Fibroblast of lung (primary cell): ENCODE data around the gene UBAP1L. TPM values are rescaled to one million over a fixed set of nuclear protein-coding genes. Genes with fewer than 3 reads are reported as not detected.

Source experiments
- DNase-seq, 2 donors: peaks; one replicate each; pipeline versions ENCODE4 v3.0.0 to v3.0.0-alpha.2; 2010; ENCODE audit warnings: low read depth in 2 of 2
- H2AFZ ChIP-seq: 2 replicates; pipeline ENCODE4 v1.5.1; 2012; ENCODE audit warnings: low read length, control low read depth, inconsistent platforms
- H3K27ac ChIP-seq: 2 replicates; pipeline ENCODE4 v1.5.1; 2011; ENCODE audit warnings: low read length, control low read depth; ENCODE audit not compliant: insufficient read depth
- H3K27me3 ChIP-seq: 2 replicates; pipeline ENCODE4 v1.5.1; 2011; ENCODE audit warnings: mild to moderate bottlenecking, low read length; ENCODE audit not compliant: control insufficient read depth, insufficient read depth
- H3K36me3 ChIP-seq: 2 replicates; pipeline ENCODE4 v1.5.1; 2011; ENCODE audit warnings: low read length; ENCODE audit not compliant: control insufficient read depth, insufficient read depth
- H3K4me1 ChIP-seq: 2 replicates; pipeline ENCODE4 v1.5.1; 2011; ENCODE audit warnings: low read length; ENCODE audit not compliant: control insufficient read depth, insufficient read depth; ENCODE audit errors: extremely low read depth
- H3K4me2 ChIP-seq: 2 replicates; pipeline ENCODE4 v1.5.1; 2011; ENCODE audit warnings: low read length, control low read depth; ENCODE audit not compliant: insufficient read depth; ENCODE audit errors: extremely low read depth
- H3K4me3 ChIP-seq, 4 experiments: fragments of 200-600 bp in 1 of 4; sonication (generic) in 1 of 4; replicated peaks in 1 of 4; 2 replicates each; pipeline ENCODE4 v1.5.1; 2011 to 2016; ENCODE audit warnings: low read length in 4 of 4, low read depth in 3 of 4, mild to moderate bottlenecking in 3 of 4, control low read depth in 2 of 4, inconsistent platforms in 1 of 4, mixed read lengths in 1 of 4; ENCODE audit not compliant: insufficient read depth in 1 of 4; ENCODE audit errors: control extremely low read depth in 1 of 4
- H3K79me2 ChIP-seq: 2 replicates; pipeline ENCODE4 v1.5.1; 2012; ENCODE audit warnings: mild to moderate bottlenecking, low read length, inconsistent platforms; ENCODE audit not compliant: control insufficient read depth, insufficient read depth
- H3K9ac ChIP-seq: 2 replicates; pipeline ENCODE4 v1.5.1; 2011; ENCODE audit warnings: mild to moderate bottlenecking, low read length, control low read depth; ENCODE audit not compliant: insufficient read depth
- H3K9me3 ChIP-seq: 2 replicates; pipeline ENCODE4 v1.5.1; 2012; ENCODE audit warnings: low read depth, low read length; ENCODE audit not compliant: control insufficient read depth, insufficient read depth
- H4K20me1 ChIP-seq: 2 replicates; pipeline ENCODE4 v1.5.1; 2011; ENCODE audit warnings: low read length; ENCODE audit not compliant: control insufficient read depth, insufficient read depth; ENCODE audit errors: extremely low read depth
- EZH2 ChIP-seq: IDR thresholded peaks from 2 replicates; pipeline ENCODE4 v1.5.1; 2012; ENCODE audit warnings: low read length, control low read depth, mild to moderate bottlenecking; ENCODE audit errors: missing control alignments
- polyA plus RNA-seq, 2 donors: library from polyadenylated mRNA; depleted of rRNA in 1 of 2; stranded (reverse) in 1 of 2; unstranded in 1 of 2; fragments of >200 nt; gene quantifications; 2 replicates each; pipeline ENCODE4 v1.2.1, GENCODE V29; 2011 to 2012; ENCODE audit warnings: missing spikeins in 1 of 2
- total RNA-seq: library from RNA; depleted of rRNA; stranded (reverse); fragments of >200 nt; gene quantifications from 2 replicates; pipeline ENCODE4 v1.2.1, GENCODE V29; 2014
- TF ChIP-seq, protein P1 (sequence below), 2 donors: IDR thresholded peaks in 1 of 2; conservative IDR thresholded peaks in 1 of 2; 1 replicate in 1 of 2; 2 replicates in 1 of 2; pipeline ENCODE4 v1.5.1; 2011 to 2012; ENCODE audit warnings: low read length in 2 of 2, control low read depth in 1 of 2, inconsistent platforms in 1 of 2, low read depth in 1 of 2, mild to moderate bottlenecking in 1 of 2

Gene UBAP1L
- total and polyA plus RNA-seq, 2 donors (not counting 1 experiment from before 2014, with no cell fraction given): 0.33 to 0.99 TPM

DNA sequence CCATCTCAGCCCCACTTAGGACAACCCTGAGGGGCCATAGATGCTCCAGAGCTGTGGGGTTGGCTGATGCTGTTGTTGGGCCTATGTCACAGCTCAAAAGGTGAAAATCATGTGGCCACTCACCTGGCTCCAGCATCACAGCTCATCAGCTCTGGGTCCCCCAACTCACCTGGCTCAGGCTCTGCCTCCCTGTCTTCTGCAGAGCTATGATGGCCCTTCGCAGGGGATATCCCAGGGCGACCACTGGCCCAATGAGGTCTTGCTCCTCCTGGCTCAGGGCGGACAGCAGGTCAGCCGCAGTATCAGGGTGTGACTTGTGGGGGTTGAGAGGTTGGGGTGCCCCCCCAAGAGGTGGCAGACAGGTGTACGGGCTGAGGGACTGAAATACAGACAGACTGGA, 15.7 kb downstream of the UBAP1L start:
- H4K20me1 ChIP-seq: no peaks in the 10 kb centered on the region
- H3K9ac ChIP-seq: no peak overlapping the region
- no peak overlapping the region for H3K4me3 ChIP-seq
- H3K9me3 ChIP-seq: no peaks in the 10 kb centered on the region
- TF ChIP-seq EZH2: no peak
- TF ChIP-seq, protein P1, sequence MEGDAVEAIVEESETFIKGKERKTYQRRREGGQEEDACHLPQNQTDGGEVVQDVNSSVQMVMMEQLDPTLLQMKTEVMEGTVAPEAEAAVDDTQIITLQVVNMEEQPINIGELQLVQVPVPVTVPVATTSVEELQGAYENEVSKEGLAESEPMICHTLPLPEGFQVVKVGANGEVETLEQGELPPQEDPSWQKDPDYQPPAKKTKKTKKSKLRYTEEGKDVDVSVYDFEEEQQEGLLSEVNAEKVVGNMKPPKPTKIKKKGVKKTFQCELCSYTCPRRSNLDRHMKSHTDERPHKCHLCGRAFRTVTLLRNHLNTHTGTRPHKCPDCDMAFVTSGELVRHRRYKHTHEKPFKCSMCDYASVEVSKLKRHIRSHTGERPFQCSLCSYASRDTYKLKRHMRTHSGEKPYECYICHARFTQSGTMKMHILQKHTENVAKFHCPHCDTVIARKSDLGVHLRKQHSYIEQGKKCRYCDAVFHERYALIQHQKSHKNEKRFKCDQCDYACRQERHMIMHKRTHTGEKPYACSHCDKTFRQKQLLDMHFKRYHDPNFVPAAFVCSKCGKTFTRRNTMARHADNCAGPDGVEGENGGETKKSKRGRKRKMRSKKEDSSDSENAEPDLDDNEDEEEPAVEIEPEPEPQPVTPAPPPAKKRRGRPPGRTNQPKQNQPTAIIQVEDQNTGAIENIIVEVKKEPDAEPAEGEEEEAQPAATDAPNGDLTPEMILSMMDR (conservative IDR thresholded peaks at IDR 0.05 in 1 of 2, IDR thresholded peaks at IDR 0.05 in 1 of 2; ENCODE audit: low read depth in 1 of 2, low read length in 2 of 2): no peak
- H3K36me3 ChIP-seq: peaks cover 7% of the 10 kb centered on the region
- DNase-seq: no peak
- H2AFZ ChIP-seq: no peak overlapping the region
- no peaks in the 10 kb centered on the region for H3K4me1 ChIP-seq
- no peaks in the 10 kb centered on the region for H3K27me3 ChIP-seq
- H3K27ac ChIP-seq: no peak overlapping the region
- H3K4me2 ChIP-seq: no peak overlapping the region
- H3K79me2 ChIP-seq: no peaks in the 10 kb centered on the region

DNA sequence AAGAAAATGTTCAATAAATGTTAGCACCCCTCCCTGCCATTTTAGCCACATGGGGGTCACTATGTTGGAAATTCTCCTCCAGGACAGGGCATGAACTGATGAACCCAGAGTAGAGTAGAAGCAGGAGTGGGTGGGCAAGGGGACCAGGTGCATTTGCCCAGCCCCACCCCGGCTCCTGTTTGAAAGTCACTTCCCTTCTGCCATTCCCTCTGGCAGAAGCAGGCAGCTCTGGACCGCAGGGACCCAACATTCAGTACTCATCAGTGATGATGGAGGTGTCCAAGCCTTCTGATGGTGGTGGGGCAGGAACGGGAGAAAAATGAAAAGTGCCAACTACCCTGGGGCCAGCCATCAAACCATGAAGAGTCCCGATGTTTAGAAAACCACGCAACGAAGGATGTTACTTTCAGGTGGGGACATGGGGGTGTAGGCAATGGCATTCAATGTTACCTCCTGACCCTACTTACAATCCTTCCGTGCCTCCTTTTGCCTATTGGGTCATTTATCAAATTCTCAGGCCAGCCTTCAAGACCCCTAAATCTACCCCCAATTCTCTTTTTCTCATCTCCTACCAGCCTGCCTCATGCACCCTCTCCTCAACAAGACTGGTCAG, 17.2 kb downstream of the UBAP1L start:
- no peak overlapping the region for H3K4me2 ChIP-seq

DNA sequence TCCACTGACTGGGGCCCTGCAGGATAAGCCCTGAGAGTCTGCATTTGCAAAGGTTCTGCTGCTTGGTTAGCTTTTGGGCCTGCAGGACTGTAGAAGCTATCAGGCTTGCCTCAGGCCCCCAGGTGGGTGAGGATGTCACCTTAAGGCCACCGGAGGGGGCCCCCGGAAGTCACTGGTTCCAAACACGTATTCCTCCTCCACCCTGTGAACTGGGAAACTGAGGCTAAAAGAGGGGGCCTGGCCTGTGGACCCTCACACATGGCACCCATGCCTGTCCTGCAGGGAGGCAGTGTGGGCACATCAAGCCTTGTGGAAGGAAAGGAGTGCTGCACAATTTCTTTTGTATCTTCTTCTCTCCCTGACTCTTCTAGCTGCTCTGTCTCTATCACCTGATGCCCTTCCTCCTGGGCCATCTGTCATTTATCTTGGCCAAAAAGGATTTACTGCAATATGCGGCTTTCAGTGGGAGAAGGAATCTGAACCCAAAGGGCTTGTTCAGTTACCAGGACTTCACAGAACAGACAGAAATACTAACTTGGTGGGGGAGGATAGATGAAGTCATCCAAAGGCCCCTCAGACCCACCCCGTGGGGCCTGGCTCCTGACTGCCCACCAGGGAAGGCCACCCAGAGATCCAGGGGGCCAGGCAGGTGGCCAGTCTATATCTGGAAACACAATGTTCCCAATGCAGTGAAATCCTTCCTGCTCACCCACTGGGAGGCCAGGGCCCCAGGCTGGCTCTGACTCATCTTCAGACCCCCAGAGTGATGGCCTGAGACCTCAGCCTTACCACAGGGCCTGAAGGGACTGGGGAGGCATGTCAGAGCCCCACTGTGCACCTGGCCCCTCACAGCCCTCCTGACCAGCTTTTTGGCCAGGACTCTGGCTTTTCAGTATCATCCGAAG, 18.3 kb downstream of the UBAP1L start:
- Histone ChIP-seq H3K4me2 (no peak overlapping the region), H3K36me3 (peaks cover 5% of the 10 kb centered on the region), H3K79me2 (no peaks in the 10 kb centered on the region), H3K4me1 (no peaks in the 10 kb centered on the region), H3K27ac (no peak overlapping the region), H3K4me3 (no peak overlapping the region), H3K27me3 (no peaks in the 10 kb centered on the region), H3K9ac (no peak overlapping the region), H3K9me3 (no peaks in the 10 kb centered on the region), H4K20me1 (no peaks in the 10 kb centered on the region), H2AFZ (no peak overlapping the region)
- DNase-seq: no peak
- TF ChIP-seq, protein P1 (conservative IDR thresholded peaks at IDR 0.05 in 1 of 2, IDR thresholded peaks at IDR 0.05 in 1 of 2; ENCODE audit: low read depth in 1 of 2, low read length in 2 of 2): no peak
- TF ChIP-seq EZH2: no peak

More for the DNA sequence above, 17.2 kb downstream of the UBAP1L start:
- Histone ChIP-seq H3K9ac (no peak overlapping the region), H2AFZ (no peak overlapping the region), H3K9me3 (no peaks in the 10 kb centered on the region), H3K4me1 (no peaks in the 10 kb centered on the region), H3K79me2 (no peaks in the 10 kb centered on the region), H3K4me3 (no peak overlapping the region), H4K20me1 (no peaks in the 10 kb centered on the region), H3K27me3 (no peaks in the 10 kb centered on the region), H3K27ac (no peak overlapping the region), H3K36me3 (peaks cover 7% of the 10 kb centered on the region)
- no peak for DNase-seq
- no peak for TF ChIP-seq EZH2
- TF ChIP-seq, protein P1 (conservative IDR thresholded peaks at IDR 0.05 in 1 of 2, IDR thresholded peaks at IDR 0.05 in 1 of 2; ENCODE audit: low read depth in 1 of 2, low read length in 2 of 2): no peak
